HepG2 (cell line): ENCODE results near the gene TRIM69. TPM values are rescaled to one million over a fixed set of nuclear protein-coding genes. Genes with fewer than 3 reads are reported as not detected.

ENCODE experiments used
- CREB3 ChIP-seq: sonication (generic); formaldehyde crosslinking; IDR thresholded peaks from 2 replicates; pipeline ENCODE4 v1.5.0; 2020; ENCODE audit warnings: missing genetic modification reagents
- ELF1 ChIP-seq: sonication (generic); formaldehyde crosslinking; IDR thresholded peaks from 2 replicates; pipeline ENCODE4 v1.4.0; 2020; ENCODE audit warnings: missing genetic modification reagents
- HOXA5 ChIP-seq: sonication (generic); formaldehyde crosslinking; IDR thresholded peaks from 2 replicates; pipeline ENCODE4 v1.4.0; 2020; ENCODE audit warnings: missing genetic modification reagents
- ISL2 ChIP-seq: sonication (generic); formaldehyde crosslinking; IDR thresholded peaks from 2 replicates; pipeline ENCODE4 v1.5.0; 2020; ENCODE audit warnings: missing genetic modification reagents
- KLF15 ChIP-seq: sonication (generic); formaldehyde crosslinking; IDR thresholded peaks from 2 replicates; pipeline ENCODE4 v1.8.1; 2023; ENCODE audit warnings: borderline replicate concordance, mild to moderate bottlenecking, inconsistent platforms, missing genetic modification reagents, mixed read lengths
- MEF2D ChIP-seq: sonication (generic); formaldehyde crosslinking; IDR thresholded peaks from 2 replicates; pipeline ENCODE4 v1.5.1; 2020; ENCODE audit warnings: mild to moderate bottlenecking, missing genetic modification reagents
- SIN3A ChIP-seq: IDR thresholded peaks from 2 replicates; pipeline ENCODE4 v1.6.1; 2011; ENCODE audit warnings: low read depth, mild to moderate bottlenecking, control low read depth, low read length, borderline replicate concordance
- TCF12 ChIP-seq, 2 experiments: fragments of 450-650 bp in 1 of 2; sonication (generic) in 1 of 2; formaldehyde crosslinking in 1 of 2; IDR thresholded peaks; 2 replicates each; pipeline versions ENCODE4 v1.6.1 to v1.8.0; 2017 to 2022; ENCODE audit warnings: antibody characterized with exemption in 1 of 2, mild to moderate bottlenecking in 1 of 2, missing genetic modification reagents in 1 of 2, moderate library complexity in 1 of 2
- USF2 ChIP-seq, 2 experiments: sonication (generic) in 1 of 2; formaldehyde crosslinking in 1 of 2; IDR thresholded peaks; 2 replicates each; pipeline versions ENCODE4 v1.5.1 to v1.6.1; 2011 to 2020; ENCODE audit warnings: borderline replicate concordance in 1 of 2, low read depth in 1 of 2, low read length in 1 of 2, mild to moderate bottlenecking in 1 of 2, missing genetic modification reagents in 1 of 2, moderate library complexity in 1 of 2
- ZBTB42 ChIP-seq: sonication (generic); formaldehyde crosslinking; IDR thresholded peaks from 2 replicates; pipeline ENCODE4 v1.5.0; 2020; ENCODE audit warnings: mild to moderate bottlenecking, missing genetic modification reagents
- ZFP90 ChIP-seq: sonication (generic); formaldehyde crosslinking; IDR thresholded peaks from 2 replicates; pipeline ENCODE4 v1.8.0; 2022; ENCODE audit warnings: missing genetic modification reagents, mild to moderate bottlenecking, inconsistent platforms, borderline replicate concordance
- ZNF34 ChIP-seq: sonication (generic); formaldehyde crosslinking; IDR thresholded peaks from 2 replicates; pipeline ENCODE4 v1.4.0; 2020; ENCODE audit warnings: mild to moderate bottlenecking, missing genetic modification reagents, borderline replicate concordance
- ZNF746 ChIP-seq: sonication (generic); formaldehyde crosslinking; IDR thresholded peaks from 2 replicates; pipeline ENCODE4 v1.8.0; 2022; ENCODE audit warnings: mild to moderate bottlenecking, missing genetic modification reagents
- polyA plus RNA-seq, 8 experiments: library from polyadenylated mRNA; depleted of rRNA in 3 of 8; stranded (reverse) in 7 of 8; unstranded in 1 of 8; fragments of >200 nt; fragmentation: Illumina TruSeq in 4 of 8; extraction: Trizol in 4 of 8; gene quantifications; 2 replicates each; pipeline versions ENCODE4 v1.2.1 to v1.2.3, GENCODE V29; 2011 to 2016; ENCODE audit warnings: low read depth in 4 of 8, missing spikeins in 1 of 8, mixed read lengths in 1 of 8; ENCODE audit not compliant: insufficient read depth in 1 of 8
- total RNA-seq, 5 experiments: library from RNA; depleted of rRNA; stranded (reverse); fragments of >200 nt; fragmentation: Illumina TruSeq; extraction: Trizol; gene quantifications; 2 replicates each; pipeline ENCODE4 v1.2.3, GENCODE V29; 2016; ENCODE audit warnings: low read depth in 1 of 5
- TF ChIP-seq, protein P1 (sequence below): sonication (generic); formaldehyde crosslinking; IDR thresholded peaks from 2 replicates; pipeline ENCODE4 v1.5.1; 2020; ENCODE audit warnings: mild to moderate bottlenecking, missing genetic modification reagents
- TF ChIP-seq, protein P2 (sequence below): sonication (generic); formaldehyde crosslinking; IDR thresholded peaks from 2 replicates; pipeline ENCODE4 v1.5.0; 2020; ENCODE audit warnings: missing genetic modification reagents
- TF ChIP-seq, protein P3 (sequence below): sonication (generic); formaldehyde crosslinking; IDR thresholded peaks from 2 replicates; pipeline ENCODE4 v1.5.0; 2020; ENCODE audit warnings: missing genetic modification reagents

The TRIM69 gene
- total and polyA plus RNA-seq, 2 of the 13 experiments (the other 11 are each of a cell fraction or from before 2014, with no cell fraction given), result 2.6 to 3.2 TPM

- TF ChIP-seq USF2 (IDR thresholded peaks at IDR 0.05; ENCODE audit: low read depth, low read length) (no peak), USF2 (CRISPR knock-in tag; IDR thresholded peaks at IDR 0.05; ENCODE audit: borderline replicate concordance) (peak; percentile 37; the same call in 1 of the 2 replicates), KLF15 (CRISPR knock-in tag) (no peak), ZBTB42 (no peak), ISL2 (0 out of 2 replicates have a peak, but pooled peaks have one; percentile 16), CREB3 (CRISPR knock-in tag) (no peak), ZNF746 (CRISPR knock-in tag) (no peak), ELF1 (CRISPR knock-in tag) (peak; percentile 77), TCF12 (IDR thresholded peaks at IDR 0.05) (no peak), TCF12 (CRISPR knock-in tag; IDR thresholded peaks at IDR 0.05) (no peak), SIN3A (0 out of 2 replicates have a peak, but pooled peaks have one; percentile 71), MEF2D (CRISPR knock-in tag) (0 out of 2 replicates have a peak, but pooled peaks have one; percentile 38), ZNF34 (no peak), ZFP90 (no peak), HOXA5 (CRISPR knock-in tag) (0 out of 2 replicates have a peak, but pooled peaks have one; percentile 27)
- TF ChIP-seq, protein P1, sequence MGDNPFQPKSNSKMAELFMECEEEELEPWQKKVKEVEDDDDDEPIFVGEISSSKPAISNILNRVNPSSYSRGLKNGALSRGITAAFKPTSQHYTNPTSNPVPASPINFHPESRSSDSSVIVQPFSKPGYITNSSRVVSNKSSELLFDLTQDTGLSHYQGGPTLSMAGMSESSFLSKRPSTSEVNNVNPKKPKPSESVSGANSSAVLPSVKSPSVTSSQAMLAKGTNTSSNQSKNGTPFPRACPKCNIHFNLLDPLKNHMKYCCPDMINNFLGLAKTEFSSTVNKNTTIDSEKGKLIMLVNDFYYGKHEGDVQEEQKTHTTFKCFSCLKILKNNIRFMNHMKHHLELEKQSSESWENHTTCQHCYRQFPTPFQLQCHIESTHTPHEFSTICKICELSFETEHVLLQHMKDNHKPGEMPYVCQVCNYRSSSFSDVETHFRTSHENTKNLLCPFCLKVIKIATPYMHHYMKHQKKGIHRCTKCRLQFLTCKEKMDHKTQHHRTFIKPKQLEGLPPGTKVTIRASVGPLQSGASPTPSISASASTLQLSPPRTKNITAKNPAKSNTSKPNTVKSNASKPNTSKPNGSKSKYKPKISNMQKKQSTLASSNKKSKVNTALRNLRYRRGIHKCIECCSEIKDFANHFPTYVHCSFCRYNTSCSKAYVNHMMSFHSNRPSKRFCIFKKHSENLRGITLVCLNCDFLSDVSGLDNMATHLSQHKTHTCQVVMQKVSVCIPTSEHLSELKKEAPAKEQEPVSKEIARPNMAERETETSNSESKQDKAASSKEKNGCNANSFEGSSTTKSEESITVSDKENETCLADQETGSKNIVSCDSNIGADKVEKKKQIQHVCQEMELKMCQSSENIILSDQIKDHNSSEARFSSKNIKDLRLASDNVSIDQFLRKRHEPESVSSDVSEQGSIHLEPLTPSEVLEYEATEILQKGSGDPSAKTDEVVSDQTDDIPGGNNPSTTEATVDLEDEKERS (CRISPR knock-in tag), result peak; percentile 71; the same call in 1 of the 2 replicates
- TF ChIP-seq, protein P2, sequence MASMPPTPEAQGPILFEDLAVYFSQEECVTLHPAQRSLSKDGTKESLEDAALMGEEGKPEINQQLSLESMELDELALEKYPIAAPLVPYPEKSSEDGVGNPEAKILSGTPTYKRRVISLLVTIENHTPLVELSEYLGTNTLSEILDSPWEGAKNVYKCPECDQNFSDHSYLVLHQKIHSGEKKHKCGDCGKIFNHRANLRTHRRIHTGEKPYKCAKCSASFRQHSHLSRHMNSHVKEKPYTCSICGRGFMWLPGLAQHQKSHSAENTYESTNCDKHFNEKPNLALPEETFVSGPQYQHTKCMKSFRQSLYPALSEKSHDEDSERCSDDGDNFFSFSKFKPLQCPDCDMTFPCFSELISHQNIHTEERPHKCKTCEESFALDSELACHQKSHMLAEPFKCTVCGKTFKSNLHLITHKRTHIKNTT (CRISPR knock-in tag), result no peak
- TF ChIP-seq, protein P3, sequence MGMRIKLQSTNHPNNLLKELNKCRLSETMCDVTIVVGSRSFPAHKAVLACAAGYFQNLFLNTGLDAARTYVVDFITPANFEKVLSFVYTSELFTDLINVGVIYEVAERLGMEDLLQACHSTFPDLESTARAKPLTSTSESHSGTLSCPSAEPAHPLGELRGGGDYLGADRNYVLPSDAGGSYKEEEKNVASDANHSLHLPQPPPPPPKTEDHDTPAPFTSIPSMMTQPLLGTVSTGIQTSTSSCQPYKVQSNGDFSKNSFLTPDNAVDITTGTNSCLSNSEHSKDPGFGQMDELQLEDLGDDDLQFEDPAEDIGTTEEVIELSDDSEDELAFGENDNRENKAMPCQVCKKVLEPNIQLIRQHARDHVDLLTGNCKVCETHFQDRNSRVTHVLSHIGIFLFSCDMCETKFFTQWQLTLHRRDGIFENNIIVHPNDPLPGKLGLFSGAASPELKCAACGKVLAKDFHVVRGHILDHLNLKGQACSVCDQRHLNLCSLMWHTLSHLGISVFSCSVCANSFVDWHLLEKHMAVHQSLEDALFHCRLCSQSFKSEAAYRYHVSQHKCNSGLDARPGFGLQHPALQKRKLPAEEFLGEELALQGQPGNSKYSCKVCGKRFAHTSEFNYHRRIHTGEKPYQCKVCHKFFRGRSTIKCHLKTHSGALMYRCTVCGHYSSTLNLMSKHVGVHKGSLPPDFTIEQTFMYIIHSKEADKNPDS (CRISPR knock-in tag), result 0 out of 2 replicates have a peak, but pooled peaks have one; percentile 53
These were observed 7.5 kb upstream of the TRIM69 start (continued) for GRCh38 chr15:44728576-44729407.
